ENCODE results near the gene GPR35. TPM values are rescaled to one million over a fixed set of nuclear protein-coding genes. Genes with fewer than 3 reads are reported as not detected.
A peak's percentile ranks its signal among the peaks of the same experiment; 100 is the strongest.

GPR35 gene
- total RNA-seq, 1 donor, result 1.1 TPM

GRCh38 chr2:240618776-240619175, 6.5 kb upstream of the GPR35 start:
- Histone ChIP-seq H3K4me2 (ENCODE audit: insufficient read depth, low read length) (no peak overlapping the region), H3K4me3 (ENCODE audit: insufficient read depth, low read length) (no peak overlapping the region), H4K20me1 (ENCODE audit: insufficient read depth, low read length) (no peaks in the 10 kb centered on the region), H3K27me3 (ENCODE audit: insufficient read depth, low read length) (no peaks in the 10 kb centered on the region), H3K27ac (ENCODE audit: low read depth, low read length) (no peak overlapping the region), H3K79me2 (ENCODE audit: insufficient read depth, low read length) (no peaks in the 10 kb centered on the region), H3K36me3 (ENCODE audit: insufficient read depth, low read length) (no peaks in the 10 kb centered on the region), H3K4me1 (ENCODE audit: insufficient read depth, low read length) (peaks cover 4% of the 10 kb centered on the region), H2AFZ (ENCODE audit: low read length) (no peak overlapping the region), H3K9me3 (ENCODE audit: low read depth, low read length) (no peaks in the 10 kb centered on the region)
- no peak for TF ChIP-seq CTCF (IDR thresholded peaks at IDR 0.05; ENCODE audit: extremely low read depth, low read depth, low read length)
- DNase-seq (ENCODE audit: insufficient read length, low spot score, missing footprints), result peak; percentile 13

- Histone ChIP-seq H3K4me1 (ENCODE audit: insufficient read depth, low read length) (peaks cover 4% of the 10 kb centered on the region), H3K27me3 (ENCODE audit: insufficient read depth, low read length) (no peaks in the 10 kb centered on the region), H3K4me2 (ENCODE audit: insufficient read depth, low read length) (no peak overlapping the region), H3K4me3 (ENCODE audit: insufficient read depth, low read length) (no peak overlapping the region), H3K9me3 (ENCODE audit: low read depth, low read length) (no peaks in the 10 kb centered on the region), H3K27ac (ENCODE audit: low read depth, low read length) (no peak overlapping the region), H3K79me2 (ENCODE audit: insufficient read depth, low read length) (no peaks in the 10 kb centered on the region), H4K20me1 (ENCODE audit: insufficient read depth, low read length) (no peaks in the 10 kb centered on the region), H2AFZ (ENCODE audit: low read length) (no peak overlapping the region), H3K36me3 (ENCODE audit: insufficient read depth, low read length) (no peaks in the 10 kb centered on the region)
- DNase-seq (ENCODE audit: insufficient read length, low spot score, missing footprints), result peak; percentile 37
- TF ChIP-seq CTCF (IDR thresholded peaks at IDR 0.05; ENCODE audit: extremely low read depth, low read depth, low read length), result no peak
These were observed 5.7 kb upstream of the GPR35 start for GRCh38 chr2:240619506-240620148.

GRCh38 chr2:240620149-240620731, 5.0 kb upstream of the GPR35 start:
- peak; percentile 39 for DNase-seq (ENCODE audit: insufficient read length, low spot score, missing footprints)
- H3K79me2 ChIP-seq (ENCODE audit: insufficient read depth, low read length), result no peaks in the 10 kb centered on the region
- no peak overlapping the region for H3K4me3 ChIP-seq (ENCODE audit: insufficient read depth, low read length)
- H4K20me1 ChIP-seq (ENCODE audit: insufficient read depth, low read length), result no peaks in the 10 kb centered on the region
- H3K9me3 ChIP-seq (ENCODE audit: low read depth, low read length), result no peaks in the 10 kb centered on the region
- H3K4me1 ChIP-seq (ENCODE audit: insufficient read depth, low read length), result peaks cover 5% of the 10 kb centered on the region
- TF ChIP-seq CTCF (IDR thresholded peaks at IDR 0.05; ENCODE audit: extremely low read depth, low read depth, low read length), result no peak
- no peaks in the 10 kb centered on the region for H3K36me3 ChIP-seq (ENCODE audit: insufficient read depth, low read length)
- no peak overlapping the region for H2AFZ ChIP-seq (ENCODE audit: low read length)
- H3K27ac ChIP-seq (ENCODE audit: low read depth, low read length), result no peak overlapping the region
- H3K4me2 ChIP-seq (ENCODE audit: insufficient read depth, low read length), result no peak overlapping the region
- H3K27me3 ChIP-seq (ENCODE audit: insufficient read depth, low read length), result no peaks in the 10 kb centered on the region

- no peak overlapping the region for H3K4me3 ChIP-seq (ENCODE audit: insufficient read depth, low read length)
- H3K79me2 ChIP-seq (ENCODE audit: insufficient read depth, low read length), result no peaks in the 10 kb centered on the region
- H2AFZ ChIP-seq (ENCODE audit: low read length), result no peak overlapping the region
- peak; percentile 49 for DNase-seq (ENCODE audit: insufficient read length, low spot score, missing footprints)
- no peaks in the 10 kb centered on the region for H3K9me3 ChIP-seq (ENCODE audit: low read depth, low read length)
- H4K20me1 ChIP-seq (ENCODE audit: insufficient read depth, low read length), result no peaks in the 10 kb centered on the region
- H3K27ac ChIP-seq (ENCODE audit: low read depth, low read length), result no peak overlapping the region
- TF ChIP-seq CTCF (IDR thresholded peaks at IDR 0.05; ENCODE audit: extremely low read depth, low read depth, low read length), result no peak
- no peaks in the 10 kb centered on the region for H3K36me3 ChIP-seq (ENCODE audit: insufficient read depth, low read length)
- H3K4me1 ChIP-seq (ENCODE audit: insufficient read depth, low read length), result peaks cover 9% of the 10 kb centered on the region
- no peaks in the 10 kb centered on the region for H3K27me3 ChIP-seq (ENCODE audit: insufficient read depth, low read length)
- no peak overlapping the region for H3K4me2 ChIP-seq (ENCODE audit: insufficient read depth, low read length)
These were observed 4.4 kb upstream of the GPR35 start for GRCh38 chr2:240620859-240621258.

Measured in osteoblast (primary cell).